Subcutaneous abdominal adipose tissue (tissue), 5 donors: ENCODE measurements around the gene HS2ST1.
"Not testable (repeated sequence)": the region's sequence is repeated elsewhere in the genome, so short reads cannot be mapped to it uniquely, and the experiment has no call there.

Source experiments
- H3K27ac ChIP-seq: one replicate; pipeline ENCODE4 v1.7.0; 2013; ENCODE audit warnings: low read depth, mild to moderate bottlenecking, inconsistent platforms, low read length, moderate library complexity
- H3K27me3 ChIP-seq, 5 donors: one replicate each; pipeline ENCODE4 v1.7.0; 2013; ENCODE audit warnings: low read length in 5 of 5, inconsistent platforms in 1 of 5; ENCODE audit not compliant: control insufficient read depth in 5 of 5, insufficient read depth in 4 of 5
- H3K36me3 ChIP-seq, 5 donors: one replicate each; pipeline ENCODE4 v1.7.0; 2013; ENCODE audit warnings: low read length in 5 of 5; ENCODE audit not compliant: control insufficient read depth in 5 of 5, insufficient read depth in 5 of 5
- H3K4me1 ChIP-seq, 5 donors: one replicate each; pipeline ENCODE4 v1.7.0; 2013; ENCODE audit warnings: low read length in 5 of 5, mild to moderate bottlenecking in 3 of 5, moderate library complexity in 1 of 5; ENCODE audit not compliant: control insufficient read depth in 5 of 5, insufficient read depth in 5 of 5
- H3K4me3 ChIP-seq, 5 donors: one replicate each; pipeline ENCODE4 v1.7.0; 2013; ENCODE audit warnings: low read length in 5 of 5, low read depth in 1 of 5
- H3K9ac ChIP-seq, 5 donors: one replicate each; pipeline ENCODE4 v1.7.0; 2013; ENCODE audit warnings: low read length in 5 of 5, mild to moderate bottlenecking in 4 of 5, moderate library complexity in 3 of 5
- H3K9me3 ChIP-seq, 5 donors: one replicate each; pipeline ENCODE4 v1.7.0; 2013; ENCODE audit warnings: low read length in 5 of 5; ENCODE audit not compliant: control insufficient read depth in 5 of 5
- donor health status: healthy.
- donor health status: healthy.
- donor health status: healthy.
- donor health status: healthy.
- donor health status: healthy.

Gene HS2ST1

DNA sequence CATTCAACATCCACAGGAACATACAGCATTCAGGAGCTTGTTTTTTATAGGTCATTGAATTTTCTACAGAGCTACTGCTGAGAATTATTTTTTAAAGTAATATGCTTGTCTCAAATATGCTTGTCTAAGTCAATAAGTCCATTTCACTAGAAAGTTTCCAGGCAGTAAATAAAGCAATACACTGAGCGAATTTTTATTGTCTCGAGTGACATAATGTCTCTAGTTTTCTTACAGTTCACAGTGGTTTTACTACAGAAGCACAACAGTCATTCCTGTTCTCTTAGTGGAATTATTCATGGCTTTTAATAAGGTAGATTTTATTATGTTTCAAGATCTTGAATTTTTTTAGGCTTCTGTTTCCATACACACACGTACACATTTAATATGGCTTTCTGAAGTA is 83.8 kb downstream of the HS2ST1 start:
- Histone ChIP-seq H3K27me3 (no peaks in the 10 kb centered on the region), H3K9ac (no peak overlapping the region), H3K9me3 (no peaks in the 10 kb centered on the region), H3K36me3 (no peaks in the 10 kb centered on the region), H3K4me3 (no peak overlapping the region), H3K27ac (no peak overlapping the region), H3K4me1 (no peaks in the 10 kb centered on the region)

DNA sequence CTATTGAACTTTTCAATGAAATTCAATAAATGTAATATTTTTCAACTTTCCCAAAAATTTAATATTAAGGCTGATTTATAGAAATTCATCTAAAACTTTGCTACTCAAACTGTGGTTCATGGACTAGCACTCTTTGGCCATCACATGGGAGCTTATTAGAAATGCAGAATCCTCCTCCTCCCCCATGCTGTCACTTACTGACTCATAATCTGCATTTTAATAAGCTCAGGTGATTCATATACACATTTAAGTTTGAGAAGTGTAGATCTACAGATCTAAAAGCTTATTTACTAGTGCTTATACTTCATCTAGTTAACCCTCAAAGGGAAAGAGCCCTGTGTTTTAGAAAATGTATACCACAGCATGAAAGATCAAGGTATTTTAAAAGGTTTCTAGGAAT is 84.3 kb downstream of the HS2ST1 start:
- Histone ChIP-seq H3K27ac (no peak overlapping the region), H3K36me3 (no peaks in the 10 kb centered on the region), H3K4me3 (no peak overlapping the region), H3K27me3 (no peaks in the 10 kb centered on the region), H3K9me3 (no peaks in the 10 kb centered on the region), H3K9ac (no peak overlapping the region), H3K4me1 (no peaks in the 10 kb centered on the region)

DNA sequence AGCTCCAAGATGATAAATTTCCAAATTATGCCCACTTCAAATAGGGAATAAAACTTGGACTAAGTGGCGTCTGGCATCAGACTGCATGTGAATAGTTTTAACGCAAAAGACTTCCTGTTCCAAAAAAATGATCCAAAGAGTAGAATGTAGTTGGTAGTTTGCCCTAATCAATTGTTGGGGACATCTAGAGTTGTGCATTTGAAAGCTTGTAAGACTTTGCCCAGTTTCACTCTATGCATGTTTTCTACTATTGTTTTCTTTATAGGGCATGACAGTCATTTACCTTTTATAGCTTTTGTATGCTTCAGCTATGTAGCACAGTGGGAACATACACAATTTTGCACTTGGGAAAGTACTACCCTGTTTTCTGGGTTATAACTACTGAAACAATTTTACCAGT is 86.0 kb downstream of the HS2ST1 start:
- H3K27ac ChIP-seq, result no peak overlapping the region
- no peaks in the 10 kb centered on the region for H3K9me3 ChIP-seq
- no peak overlapping the region for H3K9ac ChIP-seq
- no peak overlapping the region for H3K4me3 ChIP-seq
- H3K36me3 ChIP-seq, result no peaks in the 10 kb centered on the region
- no peaks in the 10 kb centered on the region for H3K4me1 ChIP-seq
- no peaks in the 10 kb centered on the region for H3K27me3 ChIP-seq

DNA sequence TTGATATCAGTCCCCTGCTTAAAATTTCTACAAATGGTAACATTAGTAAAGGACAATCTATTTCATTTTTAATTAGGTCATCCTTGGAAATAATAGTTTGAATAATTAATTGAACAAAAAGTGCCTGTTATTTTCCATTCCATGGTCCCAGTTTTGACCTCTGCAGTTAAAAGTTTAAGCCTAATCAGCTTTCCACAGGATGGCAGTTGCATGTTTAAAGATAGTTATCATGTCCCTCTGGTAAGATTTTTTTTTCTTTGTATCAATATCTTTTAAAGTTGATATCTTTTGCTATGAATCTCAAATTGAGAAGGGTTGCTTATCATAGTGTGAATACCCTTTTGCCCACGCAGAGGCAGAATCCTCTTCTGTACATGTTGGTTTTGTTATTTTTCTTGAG is 90.4 kb downstream of the HS2ST1 start:
- no peak overlapping the region for H3K4me3 ChIP-seq
- no peaks in the 10 kb centered on the region for H3K36me3 ChIP-seq
- no peaks in the 10 kb centered on the region for H3K27me3 ChIP-seq
- no peak overlapping the region for H3K27ac ChIP-seq
- no peaks in the 10 kb centered on the region for H3K9me3 ChIP-seq
- H3K9ac ChIP-seq, result no peak overlapping the region
- H3K4me1 ChIP-seq, result peaks cover 0 to 2% (median 0%) of the 10 kb centered on the region in 5 donors

DNA sequence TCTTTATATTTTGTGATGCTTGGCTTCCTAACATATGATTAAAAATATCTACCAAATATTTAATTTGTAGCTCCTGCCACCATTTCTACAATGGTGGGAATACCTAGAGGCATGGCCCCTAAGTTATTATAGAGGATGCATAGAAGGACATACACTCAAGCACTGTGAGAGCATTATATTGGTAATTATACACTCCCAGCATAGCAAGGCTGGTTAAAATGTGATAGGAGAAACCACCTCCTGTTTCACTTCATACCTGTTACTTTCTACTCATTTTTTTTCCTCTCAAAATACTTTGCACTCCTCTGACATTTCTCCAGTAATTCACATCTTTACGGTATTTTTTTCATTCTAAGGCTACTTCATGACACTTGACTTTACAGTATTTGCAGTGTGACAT is 92.9 kb downstream of the HS2ST1 start:
- H3K27ac ChIP-seq, result no peak overlapping the region
- H3K4me3 ChIP-seq, result no peak overlapping the region
- H3K9ac ChIP-seq, result no peak overlapping the region
- no peaks in the 10 kb centered on the region for H3K9me3 ChIP-seq
- no peaks in the 10 kb centered on the region for H3K27me3 ChIP-seq
- no peaks in the 10 kb centered on the region for H3K36me3 ChIP-seq
- peaks cover 0 to 2% (median 0%) of the 10 kb centered on the region in 5 donors for H3K4me1 ChIP-seq

DNA sequence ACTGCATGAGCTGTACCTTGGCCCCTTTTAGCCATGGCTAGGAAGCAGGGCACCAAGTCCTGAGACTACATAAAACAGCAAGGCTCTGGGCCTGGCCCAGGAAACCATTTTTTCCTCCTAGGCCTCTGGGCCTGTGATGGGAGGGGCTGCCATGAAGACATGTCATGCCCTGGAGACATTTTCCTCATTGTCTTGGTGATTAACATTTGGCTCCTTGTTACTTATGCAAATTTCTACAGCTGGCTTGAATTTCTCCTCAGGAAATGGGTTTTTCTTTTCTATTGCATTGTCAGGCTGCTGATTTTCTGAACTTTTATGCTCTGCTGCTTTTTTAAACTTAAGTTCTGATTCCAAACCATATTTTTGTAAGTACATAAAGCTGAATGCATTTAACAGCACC is 99.0 kb downstream of the HS2ST1 start:
- H3K9me3 ChIP-seq, result peaks cover 0 to 10% (median 6%) of the 10 kb centered on the region in 5 donors
- not testable (repeated sequence) for H3K9ac ChIP-seq, H3K4me3 ChIP-seq, H3K27ac ChIP-seq, H3K36me3 ChIP-seq, H3K27me3 ChIP-seq, H3K4me1 ChIP-seq

DNA sequence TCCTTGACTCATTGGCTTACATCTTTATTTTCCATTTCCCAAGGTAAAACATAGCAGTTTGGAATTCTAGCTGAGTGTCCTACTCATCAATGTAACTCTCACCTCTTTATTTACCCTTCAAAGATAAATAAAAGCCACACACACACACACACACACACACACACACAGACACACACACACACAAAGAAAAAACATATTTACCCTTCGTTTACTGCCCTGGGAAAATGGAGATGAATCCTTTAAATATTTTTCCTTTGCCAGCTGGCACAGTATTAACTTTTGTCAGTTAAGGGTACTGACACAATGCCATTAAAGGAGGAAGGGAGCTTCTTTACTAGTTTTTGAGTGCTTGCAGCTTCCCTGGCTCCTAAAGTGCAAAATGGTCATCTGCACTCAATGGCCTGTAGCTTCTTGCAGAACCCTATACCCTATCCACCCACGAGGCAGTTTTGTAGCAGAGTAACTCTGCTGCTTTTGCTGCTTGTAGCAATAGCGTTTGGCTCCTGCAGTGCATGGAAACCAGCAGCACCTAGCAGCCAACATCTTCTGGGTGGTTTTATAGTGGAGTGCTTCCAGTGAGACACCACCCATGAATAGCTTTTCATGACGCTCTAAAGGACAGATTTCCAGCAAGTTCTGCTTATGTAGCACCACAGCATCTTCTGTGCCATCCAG is 103.7 kb downstream of the HS2ST1 start:
- Histone ChIP-seq H3K27ac (no peak overlapping the region), H3K4me1 (peaks cover 0 to 7% (median 0%) of the 10 kb centered on the region in 5 donors), H3K4me3 (no peak overlapping the region), H3K36me3 (no peaks in the 10 kb centered on the region), H3K9ac (no peak overlapping the region), H3K27me3 (no peaks in the 10 kb centered on the region), H3K9me3 (peaks cover 0 to 4% (median 2%) of the 10 kb centered on the region in 5 donors)

DNA sequence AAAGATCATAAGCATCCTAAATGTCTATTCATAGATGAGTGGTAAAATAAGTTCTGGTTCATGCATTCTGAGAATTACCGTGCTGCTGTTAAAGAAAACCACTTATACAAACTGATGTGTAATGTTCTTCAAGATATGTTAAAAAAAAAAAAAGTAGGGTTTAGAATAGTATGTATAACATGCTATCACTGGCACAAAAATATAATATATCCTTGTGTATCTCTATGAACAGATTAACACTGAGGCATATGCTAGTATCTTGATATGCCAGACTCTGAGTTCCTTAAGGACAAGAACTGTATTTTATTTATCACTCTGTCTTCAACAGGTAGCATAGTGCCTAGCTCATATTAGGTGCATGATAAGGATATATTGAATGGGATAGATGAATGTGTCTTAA is 108.9 kb downstream of the HS2ST1 start:
- Histone ChIP-seq H3K27me3 (no peaks in the 10 kb centered on the region), H3K9ac (no peak overlapping the region), H3K27ac (no peak overlapping the region), H3K4me1 (peaks cover 0 to 5% (median 0%) of the 10 kb centered on the region in 5 donors), H3K36me3 (no peaks in the 10 kb centered on the region), H3K4me3 (no peak overlapping the region), H3K9me3 (no peaks in the 10 kb centered on the region)

DNA sequence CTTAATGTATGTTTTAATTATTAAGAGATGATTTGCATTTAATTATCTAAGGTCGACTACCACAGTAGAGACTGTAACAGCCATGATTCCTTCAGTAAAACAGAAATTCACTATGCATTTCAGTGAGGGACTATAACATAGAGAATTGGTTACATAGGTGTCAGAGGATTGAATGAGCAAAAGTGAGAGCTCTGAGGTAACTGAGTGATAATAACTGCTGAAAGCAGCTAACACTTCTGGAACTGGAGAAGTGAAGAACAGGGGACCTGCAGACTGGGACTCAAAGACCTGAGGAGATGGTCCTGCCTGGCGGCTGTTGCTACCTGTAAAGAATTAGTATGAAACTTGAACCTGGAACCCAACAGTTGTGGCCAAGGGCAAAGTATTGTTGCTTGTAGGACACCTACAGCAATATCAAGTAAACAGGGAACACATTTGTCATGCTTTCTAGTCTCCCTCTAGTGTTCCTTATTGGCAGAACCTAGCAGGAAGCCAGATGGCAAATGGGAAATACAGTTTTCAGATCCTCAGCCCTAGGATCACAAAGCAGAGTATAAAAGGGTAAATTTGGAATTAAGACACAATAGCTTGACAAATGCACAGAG is 110.6 kb downstream of the HS2ST1 start:
- Histone ChIP-seq H3K9ac (no peak overlapping the region), H3K9me3 (no peaks in the 10 kb centered on the region), H3K4me3 (no peak overlapping the region), H3K36me3 (no peaks in the 10 kb centered on the region), H3K4me1 (peaks cover 0 to 3% (median 0%) of the 10 kb centered on the region in 5 donors), H3K27me3 (no peaks in the 10 kb centered on the region), H3K27ac (no peak overlapping the region)

DNA sequence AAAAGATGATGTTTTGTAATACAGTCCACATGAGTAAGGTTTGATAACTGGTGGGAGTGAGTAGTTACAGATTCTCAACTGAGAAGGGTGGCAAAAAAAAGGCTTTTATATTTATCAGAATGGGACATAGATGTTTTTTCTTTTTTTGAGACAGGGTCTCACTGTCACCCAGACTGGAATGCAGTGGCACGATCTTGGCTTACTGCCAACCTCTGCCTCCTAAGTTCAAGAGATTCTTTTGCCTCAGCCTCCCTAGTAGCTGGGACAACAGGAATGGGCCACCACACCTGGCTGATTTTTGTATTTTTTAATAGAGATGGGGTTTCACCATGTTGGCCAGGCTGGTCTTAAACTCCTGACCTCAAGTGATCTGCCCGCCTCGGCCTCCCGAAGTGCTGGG is 113.1 kb downstream of the HS2ST1 start:
- H3K9ac ChIP-seq, H3K27me3 ChIP-seq, H3K36me3 ChIP-seq, H3K4me1 ChIP-seq, H3K9me3 ChIP-seq, H3K27ac ChIP-seq, H3K4me3 ChIP-seq: not testable (repeated sequence)
